ENCODE data around the gene HOMER2.

Gene HOMER2

DNA sequence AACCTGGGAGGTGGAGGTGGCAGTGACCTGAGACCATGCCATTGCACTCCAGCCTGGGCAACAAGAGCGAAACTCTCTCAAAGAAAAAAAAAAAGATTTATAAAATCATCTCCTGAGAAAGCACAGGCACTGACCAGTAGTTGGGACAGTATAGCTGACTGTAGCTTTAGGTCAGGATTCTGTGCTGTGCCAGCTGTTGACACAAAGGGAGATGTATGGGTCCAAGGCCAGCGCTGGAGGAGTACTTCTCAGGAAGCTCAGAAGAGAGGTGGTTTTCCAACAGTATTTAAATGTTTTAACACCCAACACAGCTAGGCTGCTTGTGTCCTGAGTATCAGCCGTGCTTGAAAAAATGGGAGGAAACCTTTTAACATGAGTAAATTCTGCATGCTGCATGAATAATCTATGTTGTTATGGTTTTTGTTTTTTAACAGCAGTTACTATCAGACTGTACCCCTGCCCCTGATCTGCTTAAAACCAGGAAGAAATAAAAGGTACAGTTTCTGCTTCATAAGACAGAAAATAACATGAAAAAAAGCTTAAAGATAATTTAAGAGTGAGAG lies 40.0 kb upstream of the HOMER2 start:
- H3K4me2 ChIP-seq (ENCODE audit: insufficient read depth, low read length): no peak overlapping the region
- no peak for DNase-seq
- H2AFZ ChIP-seq (ENCODE audit: low read depth, low read length): no peak overlapping the region
- ATAC-seq (ENCODE audit: insufficient read depth, low read depth): no peak
- no peak overlapping the region for H3K9ac ChIP-seq (ENCODE audit: low read depth, low read length)
- no peak overlapping the region for H3K4me3 ChIP-seq (ENCODE audit: low read depth in 1 of 2, low read length in 2 of 2)
- peaks cover 3% of the 10 kb centered on the region for H3K79me2 ChIP-seq (ENCODE audit: insufficient read depth, low read length)
- peaks cover 13% of the 10 kb centered on the region for H3K36me3 ChIP-seq (ENCODE audit: insufficient read depth, low read length)
- H4K20me1 ChIP-seq (ENCODE audit: insufficient read depth, low read length): no peaks in the 10 kb centered on the region
- no peak overlapping the region for H3K27ac ChIP-seq (ENCODE audit: low read length)
- no peaks in the 10 kb centered on the region for H3K27me3 ChIP-seq (ENCODE audit: insufficient read depth, low read length, poor library complexity)
- H3K4me1 ChIP-seq (ENCODE audit: insufficient read depth, low read length): peaks cover 10% of the 10 kb centered on the region; the same call in 1 of the 2 replicates
- H3K9me3 ChIP-seq (ENCODE audit: insufficient read depth, low read length, severe bottlenecking): no peaks in the 10 kb centered on the region
- no peak for TF ChIP-seq EZH2 (IDR thresholded peaks at IDR 0.05; ENCODE audit: borderline replicate concordance, low read depth, low read length, severe bottlenecking)
- TF ChIP-seq, protein P1, sequence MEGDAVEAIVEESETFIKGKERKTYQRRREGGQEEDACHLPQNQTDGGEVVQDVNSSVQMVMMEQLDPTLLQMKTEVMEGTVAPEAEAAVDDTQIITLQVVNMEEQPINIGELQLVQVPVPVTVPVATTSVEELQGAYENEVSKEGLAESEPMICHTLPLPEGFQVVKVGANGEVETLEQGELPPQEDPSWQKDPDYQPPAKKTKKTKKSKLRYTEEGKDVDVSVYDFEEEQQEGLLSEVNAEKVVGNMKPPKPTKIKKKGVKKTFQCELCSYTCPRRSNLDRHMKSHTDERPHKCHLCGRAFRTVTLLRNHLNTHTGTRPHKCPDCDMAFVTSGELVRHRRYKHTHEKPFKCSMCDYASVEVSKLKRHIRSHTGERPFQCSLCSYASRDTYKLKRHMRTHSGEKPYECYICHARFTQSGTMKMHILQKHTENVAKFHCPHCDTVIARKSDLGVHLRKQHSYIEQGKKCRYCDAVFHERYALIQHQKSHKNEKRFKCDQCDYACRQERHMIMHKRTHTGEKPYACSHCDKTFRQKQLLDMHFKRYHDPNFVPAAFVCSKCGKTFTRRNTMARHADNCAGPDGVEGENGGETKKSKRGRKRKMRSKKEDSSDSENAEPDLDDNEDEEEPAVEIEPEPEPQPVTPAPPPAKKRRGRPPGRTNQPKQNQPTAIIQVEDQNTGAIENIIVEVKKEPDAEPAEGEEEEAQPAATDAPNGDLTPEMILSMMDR (IDR thresholded peaks at IDR 0.05; ENCODE audit: borderline replicate concordance, extremely low read depth, low read length, poor library complexity, severe bottlenecking): no peak

DNA sequence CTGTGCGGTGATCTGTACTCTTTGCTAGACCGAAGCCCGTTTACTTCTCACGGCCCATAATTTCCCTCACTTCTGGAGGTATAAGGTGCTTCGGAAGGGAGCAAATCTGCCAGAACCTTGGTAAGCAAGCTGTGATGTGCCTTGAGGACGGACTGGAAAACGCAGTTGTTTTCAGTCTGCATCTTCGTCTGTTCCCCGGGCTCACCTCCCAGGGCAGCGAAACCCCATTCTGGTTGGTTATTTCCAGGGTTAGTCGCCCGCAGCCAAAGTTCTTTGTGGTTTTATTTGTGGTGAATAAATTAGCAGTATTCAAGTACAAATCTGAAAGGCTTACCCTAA lies 33.9 kb upstream of the HOMER2 start:
- peak; percentile 46 for ATAC-seq (ENCODE audit: insufficient read depth, low read depth)
- TF ChIP-seq, protein P1 (IDR thresholded peaks at IDR 0.05; ENCODE audit: borderline replicate concordance, extremely low read depth, low read length, poor library complexity, severe bottlenecking): no peak
- Histone ChIP-seq H3K9ac (ENCODE audit: low read depth, low read length) (peak overlapping the region; percentile 68), H3K79me2 (ENCODE audit: insufficient read depth, low read length) (peaks cover 28% of the 10 kb centered on the region), H3K4me1 (ENCODE audit: insufficient read depth, low read length) (peaks cover 32% of the 10 kb centered on the region), H2AFZ (ENCODE audit: low read depth, low read length) (peak overlapping the region; percentile 95), H3K27me3 (ENCODE audit: insufficient read depth, low read length, poor library complexity) (no peaks in the 10 kb centered on the region), H3K4me2 (ENCODE audit: insufficient read depth, low read length) (peak overlapping the region; percentile 94), H3K4me3 (ENCODE audit: low read depth in 1 of 2, low read length in 2 of 2) (peak overlapping the region; percentile 77 to 85), H3K9me3 (ENCODE audit: insufficient read depth, low read length, severe bottlenecking) (no peaks in the 10 kb centered on the region), H4K20me1 (ENCODE audit: insufficient read depth, low read length) (no peaks in the 10 kb centered on the region; the same call in 1 of the 2 replicates), H3K27ac (ENCODE audit: low read length) (peak overlapping the region; percentile 88), H3K36me3 (ENCODE audit: insufficient read depth, low read length) (peaks cover 13% of the 10 kb centered on the region)
- DNase-seq: peak; percentile 26

GRCh38 chr15:82985688-82986441 lies 33.3 kb upstream of the HOMER2 start, which contains the start of gene RAMAC:
Gene RAMAC (plus strand): TSS chr15:82986210. CDS start chr15:82989019, 2,809 bp downstream.
- peak within 1 kb of the TSS; percentile 88 for H3K27ac ChIP-seq (ENCODE audit: low read length)
- peaks cover 28% of the 10 kb centered on the region for H3K79me2 ChIP-seq (ENCODE audit: insufficient read depth, low read length)
- H3K36me3 ChIP-seq (ENCODE audit: insufficient read depth, low read length): peaks cover 13% of the 10 kb centered on the region
- no peaks in the 10 kb centered on the region; the same call in 1 of the 2 replicates for H4K20me1 ChIP-seq (ENCODE audit: insufficient read depth, low read length)
- peak within 1 kb of the TSS; percentile 77 to 85 for H3K4me3 ChIP-seq (ENCODE audit: low read depth in 1 of 2, low read length in 2 of 2)
- peak within 1 kb of the TSS; percentile 95 for H2AFZ ChIP-seq (ENCODE audit: low read depth, low read length)
- H3K4me1 ChIP-seq (ENCODE audit: insufficient read depth, low read length): peaks cover 32% of the 10 kb centered on the region
- peak; percentile 95 for ATAC-seq (ENCODE audit: insufficient read depth, low read depth)
- DNase-seq: peak; percentile 90
- TF ChIP-seq, protein P1 (IDR thresholded peaks at IDR 0.05; ENCODE audit: borderline replicate concordance, extremely low read depth, low read length, poor library complexity, severe bottlenecking): no peak
- TF ChIP-seq EZH2 (IDR thresholded peaks at IDR 0.05; ENCODE audit: borderline replicate concordance, low read depth, low read length, severe bottlenecking): no peak
- peak within 1 kb of the TSS; percentile 94 for H3K4me2 ChIP-seq (ENCODE audit: insufficient read depth, low read length)
- no peaks in the 10 kb centered on the region for H3K9me3 ChIP-seq (ENCODE audit: insufficient read depth, low read length, severe bottlenecking)
- H3K9ac ChIP-seq (ENCODE audit: low read depth, low read length): peak within 1 kb of the TSS; percentile 68
- no peaks in the 10 kb centered on the region for H3K27me3 ChIP-seq (ENCODE audit: insufficient read depth, low read length, poor library complexity)

All from DND-41 (cell line).